ENCODE data around the gene TNFRSF19.

The TNFRSF19 gene

GRCh38 chr13:23686948-23687347, 116.7 kb downstream of the TNFRSF19 start:
- no peak for DNase-seq (ENCODE audit: low read depth)

GRCh38 chr13:23687614-23688013, 117.4 kb downstream of the TNFRSF19 start:
- no peak for DNase-seq (ENCODE audit: low read depth)

DNA sequence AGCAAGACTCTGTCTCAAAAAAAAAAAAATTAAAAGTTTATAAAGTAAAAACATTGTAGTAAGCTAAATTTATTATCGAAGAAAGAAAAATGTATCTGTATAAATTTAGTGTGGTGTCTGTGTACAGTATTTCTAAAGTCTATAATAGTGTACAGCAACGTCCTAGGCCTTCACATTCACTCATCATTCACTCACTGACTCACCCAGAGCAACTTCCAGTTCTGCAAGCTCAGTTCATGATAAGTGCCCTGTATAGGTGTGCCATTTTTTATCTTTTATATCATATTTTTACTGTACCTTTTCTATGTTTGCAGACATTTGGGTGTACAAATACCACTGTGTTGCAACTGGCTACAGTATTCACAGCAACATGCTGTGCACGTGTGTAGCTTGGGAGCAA, 118.1 kb downstream of the TNFRSF19 start:
- DNase-seq (ENCODE audit: low read depth): no peak

GRCh38 chr13:23690668-23691067, 120.5 kb downstream of the TNFRSF19 start:
- no peak for DNase-seq (ENCODE audit: low read depth)

DNA sequence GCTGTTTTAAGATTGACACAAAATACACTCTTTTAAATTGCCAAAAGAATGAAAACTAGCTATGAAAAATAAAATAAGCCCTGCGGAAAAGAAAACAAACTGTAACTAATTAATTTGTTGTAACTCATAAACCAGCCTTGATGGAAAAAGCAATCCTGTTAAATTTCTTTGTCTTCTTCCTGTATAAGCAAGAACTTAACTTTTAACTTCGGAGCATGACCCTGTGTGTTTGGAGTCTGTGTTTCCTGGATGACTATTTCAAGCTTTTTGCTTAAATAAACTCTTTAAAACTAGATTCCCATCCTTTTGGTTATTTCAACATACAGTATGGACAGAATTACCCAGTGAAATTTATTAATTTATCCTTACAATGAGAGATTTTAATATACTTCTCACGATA, 122.6 kb downstream of the TNFRSF19 start:
- no peak for DNase-seq (ENCODE audit: low read depth)

GRCh38 chr13:23695196-23695595, 125.0 kb downstream of the TNFRSF19 start:
- no peak for DNase-seq (ENCODE audit: low read depth)

- peak; percentile 12 for DNase-seq (ENCODE audit: low read depth)
These were observed 125.7 kb downstream of the TNFRSF19 start for GRCh38 chr13:23695711-23696464.

GRCh38 chr13:23696610-23697009, 126.4 kb downstream of the TNFRSF19 start:
- no peak for DNase-seq (ENCODE audit: low read depth)

GRCh38 chr13:23697772-23698313, 127.6 kb downstream of the TNFRSF19 start:
- no peak for DNase-seq (ENCODE audit: low read depth)

- no peak for DNase-seq (ENCODE audit: low read depth)
These were observed 129.1 kb downstream of the TNFRSF19 start for GRCh38 chr13:23699271-23699670.

DNA sequence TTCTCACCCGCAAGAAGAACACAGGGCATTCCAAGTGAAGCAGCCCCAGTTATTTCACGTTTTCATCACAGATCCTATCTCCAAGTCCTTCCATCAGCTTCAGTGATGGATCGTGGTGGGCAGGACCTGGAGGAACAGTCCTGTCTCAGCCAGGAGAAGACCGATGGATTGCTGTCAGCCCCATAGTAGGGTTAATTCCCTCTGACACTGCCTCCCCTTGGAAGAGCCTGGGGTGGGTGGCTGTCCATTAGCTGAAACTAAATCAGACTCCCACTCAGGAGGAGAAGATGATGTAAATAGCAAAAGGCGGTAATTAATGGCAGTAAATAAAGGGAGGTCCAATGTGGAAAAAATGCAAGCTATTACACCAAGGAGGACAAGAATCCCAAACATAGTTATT, 131.0 kb downstream of the TNFRSF19 start:
- no peak for DNase-seq (ENCODE audit: low read depth)

DNA sequence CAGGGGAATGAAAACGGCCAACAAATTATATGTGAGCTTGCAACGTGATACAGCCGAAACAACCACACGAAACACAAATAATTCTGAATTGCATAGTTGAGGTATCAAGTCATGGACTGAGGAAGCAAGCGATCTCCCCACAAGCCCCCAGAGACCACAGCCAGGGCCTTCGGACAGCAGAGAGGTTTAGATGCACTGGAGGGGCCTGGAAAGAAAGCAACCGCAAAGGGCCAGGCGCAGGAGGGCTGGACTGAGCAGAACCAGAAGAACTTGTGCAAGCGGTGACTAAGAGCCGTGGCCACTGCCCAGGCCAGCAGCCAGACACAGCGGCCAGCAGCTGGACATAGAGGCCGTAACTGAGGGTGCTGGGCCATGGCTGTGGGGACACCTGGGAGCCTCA, 131.4 kb downstream of the TNFRSF19 start:
- DNase-seq (ENCODE audit: low read depth): no peak

DNA sequence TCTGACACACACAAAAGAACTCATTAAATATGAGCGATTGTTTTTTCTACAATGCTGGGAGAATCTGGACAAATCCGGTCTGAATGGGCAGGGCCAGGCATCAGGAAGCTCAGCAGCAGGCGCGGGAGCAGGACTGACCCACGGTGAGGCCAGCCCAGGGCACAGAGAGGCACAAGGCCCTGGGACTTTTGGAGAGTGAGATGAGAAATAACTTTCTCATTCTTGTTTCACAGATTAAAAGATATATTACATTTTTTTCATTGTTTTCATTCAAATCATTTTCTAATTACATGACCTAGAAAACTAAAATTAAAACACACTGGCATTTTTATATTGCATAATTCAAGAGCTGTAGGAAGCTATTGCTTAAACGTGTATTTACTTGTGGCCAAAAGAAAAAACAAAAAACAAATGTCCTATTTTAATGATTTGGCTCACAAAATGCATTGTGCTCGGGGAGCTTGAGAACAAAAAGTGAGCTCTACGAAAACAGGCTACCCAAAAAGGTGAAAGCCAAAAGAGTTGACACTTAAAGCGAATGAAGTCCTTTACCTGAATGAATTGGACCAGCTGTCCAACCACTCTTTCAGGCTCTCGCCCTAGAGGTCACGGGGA, 133.1 kb downstream of the TNFRSF19 start:
- no peak for DNase-seq (ENCODE audit: low read depth)

DNA sequence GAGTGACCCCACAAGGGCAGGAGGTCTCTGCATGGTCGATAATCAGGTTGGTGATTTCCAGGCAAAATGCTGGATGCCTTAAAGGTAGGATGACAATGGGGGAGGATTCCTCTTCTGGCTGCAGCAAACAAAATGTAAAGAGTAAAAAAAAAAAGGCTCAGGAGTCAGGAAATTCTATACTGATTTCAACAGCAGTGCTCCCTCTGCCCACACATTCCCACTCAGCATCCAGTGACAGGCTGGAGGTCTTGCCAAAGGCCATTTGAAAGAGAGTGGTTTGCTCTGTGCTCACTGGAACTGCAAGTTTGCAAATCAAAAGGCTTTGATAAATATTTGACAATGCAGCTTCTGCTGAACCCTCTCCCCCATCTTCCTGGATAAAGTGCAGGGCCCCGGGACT, 135.4 kb downstream of the TNFRSF19 start:
- no peak for DNase-seq (ENCODE audit: low read depth)

- DNase-seq (ENCODE audit: low read depth): no peak
These were observed 137.5 kb downstream of the TNFRSF19 start for GRCh38 chr13:23707674-23708073.

GRCh38 chr13:23709536-23709935, 139.3 kb downstream of the TNFRSF19 start:
- DNase-seq (ENCODE audit: low read depth): no peak

DNA sequence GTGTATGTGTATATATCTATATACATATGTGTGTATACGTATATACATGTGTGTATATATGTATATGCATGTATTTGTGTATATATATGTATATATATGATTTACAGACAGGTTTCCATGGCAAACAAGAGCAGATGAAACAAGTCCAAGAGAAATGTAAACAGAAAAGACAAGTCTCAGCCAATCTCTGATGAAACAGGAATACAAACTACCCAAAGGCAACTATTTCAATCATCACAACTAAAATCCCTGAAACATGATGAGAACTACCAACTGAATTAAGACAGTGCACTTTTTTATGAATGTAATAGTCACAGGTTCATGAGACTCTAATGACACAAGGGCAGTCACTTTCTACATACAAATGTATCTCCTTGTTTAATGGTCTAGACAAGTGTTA, 140.2 kb downstream of the TNFRSF19 start:
- DNase-seq (ENCODE audit: low read depth): no peak

DNA sequence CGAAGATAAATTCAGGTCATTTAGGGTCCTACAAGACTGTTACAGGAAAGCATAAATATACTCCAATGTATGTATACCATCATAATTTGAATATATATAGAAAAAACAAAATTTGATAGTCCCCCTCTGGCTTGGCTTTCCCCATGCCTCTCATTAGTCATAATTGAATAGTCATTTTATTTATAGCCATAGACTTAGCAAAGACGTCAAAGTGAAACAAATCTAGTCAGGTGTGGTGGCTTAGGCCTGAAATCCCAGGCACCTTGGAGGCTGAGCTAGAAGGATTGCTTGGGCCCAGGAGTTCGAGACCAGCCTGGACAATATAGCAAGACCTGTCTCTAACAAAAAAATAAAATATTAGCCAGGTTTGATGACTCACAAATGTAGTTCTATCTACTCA, 141.1 kb downstream of the TNFRSF19 start:
- DNase-seq (ENCODE audit: low read depth): no peak

GRCh38 chr13:23714672-23715071, 144.5 kb downstream of the TNFRSF19 start:
- DNase-seq (ENCODE audit: low read depth): no peak

GRCh38 chr13:23715092-23715761, 145.0 kb downstream of the TNFRSF19 start:
- DNase-seq (ENCODE audit: low read depth): no peak

- DNase-seq (ENCODE audit: low read depth): no peak
These were observed 145.6 kb downstream of the TNFRSF19 start for GRCh38 chr13:23715762-23716235.

DNA sequence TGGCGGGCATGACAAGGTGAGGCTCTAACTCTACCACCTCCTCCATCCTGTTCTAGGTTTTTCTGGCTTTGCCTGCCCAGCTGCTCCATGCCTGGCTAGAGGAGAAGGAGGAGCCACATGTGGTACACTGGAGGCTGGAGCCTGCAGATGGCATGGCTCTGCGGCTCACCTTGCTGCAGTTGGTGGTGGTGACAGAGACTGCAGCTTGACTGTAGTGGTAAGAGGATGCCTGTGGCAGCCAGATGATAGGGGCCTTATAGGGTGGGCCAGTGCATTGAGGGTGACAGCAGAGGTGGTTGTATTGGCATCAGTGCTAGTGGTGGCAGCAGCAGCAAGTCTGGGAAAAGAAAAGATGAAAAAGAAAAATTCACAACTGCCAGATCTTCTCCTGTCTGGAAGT, 146.2 kb downstream of the TNFRSF19 start:
- DNase-seq (ENCODE audit: low read depth): no peak

- DNase-seq (ENCODE audit: low read depth): no peak
These were observed 148.8 kb downstream of the TNFRSF19 start for GRCh38 chr13:23718996-23719395.

Data from T-helper 22 cell (primary cell).